HG03064 (cell line): ENCODE data around the gene SIRT7.
"Not testable (repeated sequence)": the region's sequence is repeated elsewhere in the genome, so short reads cannot be mapped to it uniquely, and the experiment has no call there.

Source experiments
- ATAC-seq: cut with Tn5 transposase; IDR thresholded peaks from one replicate; pipeline ENCODE4 v1.9.1; 2021; ENCODE audit warnings: low read depth; ENCODE audit not compliant: unreplicated experiment

SIRT7 gene

DNA sequence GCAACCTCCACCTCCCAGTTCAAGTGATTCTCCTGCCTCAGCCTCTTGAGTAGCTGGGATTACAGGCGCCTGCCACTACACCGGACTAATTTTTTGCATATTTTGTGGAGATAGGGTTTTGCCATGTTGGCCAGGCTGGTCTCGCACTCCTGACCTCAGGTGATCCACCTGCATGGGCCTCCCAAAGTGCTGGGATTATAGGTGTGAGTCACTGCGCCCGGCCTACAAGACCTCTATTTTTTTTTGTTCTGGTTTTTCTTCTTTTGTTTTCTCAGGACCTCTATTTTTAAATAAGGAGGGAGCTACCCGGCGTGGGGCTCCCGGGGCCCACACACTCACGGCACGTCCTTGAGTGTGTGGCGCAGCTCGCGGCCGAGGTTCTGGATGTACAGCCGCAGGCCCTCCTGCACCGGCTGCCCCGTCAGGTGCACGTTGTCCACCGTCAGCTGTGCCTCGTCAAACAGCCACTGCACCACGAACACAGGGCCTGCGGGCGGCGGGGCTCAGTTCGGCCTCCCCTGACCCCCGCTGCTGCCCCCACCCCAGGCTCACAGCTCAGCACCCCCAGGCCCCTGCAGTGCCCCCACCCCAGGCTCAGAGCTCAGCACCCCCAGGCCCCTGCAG lies 37.2 kb upstream of the SIRT7 start:
- no peak for ATAC-seq

DNA sequence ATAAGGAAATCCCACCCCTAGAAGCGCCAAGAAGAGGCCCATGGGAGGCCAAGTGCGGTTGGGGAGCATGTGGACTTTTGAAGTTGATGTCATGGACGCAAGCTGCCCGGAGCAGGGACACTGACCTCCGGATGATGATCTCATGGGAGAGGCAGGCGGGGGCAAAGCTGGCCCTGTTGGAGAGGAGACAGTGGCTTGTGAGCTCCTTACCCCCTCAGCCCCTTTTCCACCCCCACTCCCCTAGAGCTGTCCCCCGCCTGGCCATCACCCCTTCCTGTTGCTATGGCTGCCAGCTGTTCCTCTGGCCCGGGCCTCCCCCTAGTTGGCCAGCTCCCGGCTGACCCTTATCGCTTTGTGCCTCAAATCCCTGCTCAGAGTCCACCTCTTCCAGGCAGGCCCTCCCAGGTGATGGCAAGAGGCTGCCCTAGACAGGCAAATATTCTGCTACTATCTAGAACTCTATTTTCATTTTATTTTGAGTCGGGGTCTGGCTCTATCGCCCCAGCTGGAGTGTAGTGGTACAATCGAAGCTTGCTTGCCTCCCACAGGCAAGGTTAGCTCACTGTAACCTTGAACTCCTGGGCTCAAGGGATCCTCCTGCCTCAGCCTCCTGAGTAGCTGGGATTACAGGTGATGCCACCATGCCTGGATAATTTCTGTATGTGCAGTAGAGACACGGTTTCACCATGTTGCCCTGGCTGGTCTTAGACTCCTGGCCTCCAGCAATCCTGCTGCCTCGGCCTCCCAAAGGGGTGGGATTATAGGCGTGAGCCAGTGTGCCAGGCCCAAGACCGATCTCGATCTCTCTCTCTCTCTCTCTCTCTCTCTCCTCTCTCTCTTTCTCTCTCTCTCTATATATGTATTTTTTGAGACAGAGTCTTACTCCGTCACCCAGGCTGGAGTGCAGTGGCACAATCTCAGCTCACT lies 36.4 kb upstream of the SIRT7 start:
- no peak for ATAC-seq

DNA sequence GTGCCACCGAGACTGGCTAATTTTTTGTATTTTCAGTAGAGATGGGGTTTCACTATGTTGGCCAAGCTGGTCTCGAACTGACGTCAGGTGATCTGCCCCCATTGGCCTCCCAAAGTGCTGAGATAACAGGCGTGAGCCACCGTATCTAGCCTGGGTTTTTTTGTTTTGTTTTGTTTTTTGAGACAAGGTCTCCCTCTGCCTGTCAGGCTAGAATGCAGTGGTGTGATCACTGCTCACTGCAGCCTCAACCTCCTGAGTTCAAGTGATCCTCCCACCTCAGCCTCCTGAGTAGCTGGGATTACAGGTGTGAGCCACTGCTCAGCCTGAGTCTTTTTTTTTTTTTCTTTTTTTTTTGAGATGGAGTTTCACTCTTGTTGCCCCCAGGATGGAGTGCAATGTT lies 35.5 kb upstream of the SIRT7 start:
- ATAC-seq: not testable (repeated sequence)

DNA sequence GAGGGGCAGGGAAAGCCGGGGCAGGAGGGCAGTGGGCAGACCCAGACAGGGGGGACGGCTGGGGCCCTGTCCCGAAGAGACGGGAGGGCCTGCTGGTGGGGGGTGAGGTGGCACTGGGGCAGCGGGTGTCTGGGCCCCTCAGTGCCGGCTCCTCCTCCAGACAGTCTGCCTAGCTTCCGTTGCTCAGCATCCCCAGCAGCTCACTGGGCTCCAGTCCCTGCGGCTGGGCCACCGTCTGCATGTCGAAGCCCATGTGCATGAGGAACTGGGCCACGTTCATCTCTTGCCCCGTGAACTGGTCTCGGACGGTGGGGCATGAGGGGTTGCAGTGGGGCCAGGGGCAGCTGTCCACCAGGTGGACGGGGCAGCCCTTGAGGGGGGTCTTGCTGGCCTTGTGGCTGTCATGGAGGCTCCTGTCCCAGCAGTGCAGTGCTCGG lies 34.8 kb upstream of the SIRT7 start:
- no peak for ATAC-seq

DNA sequence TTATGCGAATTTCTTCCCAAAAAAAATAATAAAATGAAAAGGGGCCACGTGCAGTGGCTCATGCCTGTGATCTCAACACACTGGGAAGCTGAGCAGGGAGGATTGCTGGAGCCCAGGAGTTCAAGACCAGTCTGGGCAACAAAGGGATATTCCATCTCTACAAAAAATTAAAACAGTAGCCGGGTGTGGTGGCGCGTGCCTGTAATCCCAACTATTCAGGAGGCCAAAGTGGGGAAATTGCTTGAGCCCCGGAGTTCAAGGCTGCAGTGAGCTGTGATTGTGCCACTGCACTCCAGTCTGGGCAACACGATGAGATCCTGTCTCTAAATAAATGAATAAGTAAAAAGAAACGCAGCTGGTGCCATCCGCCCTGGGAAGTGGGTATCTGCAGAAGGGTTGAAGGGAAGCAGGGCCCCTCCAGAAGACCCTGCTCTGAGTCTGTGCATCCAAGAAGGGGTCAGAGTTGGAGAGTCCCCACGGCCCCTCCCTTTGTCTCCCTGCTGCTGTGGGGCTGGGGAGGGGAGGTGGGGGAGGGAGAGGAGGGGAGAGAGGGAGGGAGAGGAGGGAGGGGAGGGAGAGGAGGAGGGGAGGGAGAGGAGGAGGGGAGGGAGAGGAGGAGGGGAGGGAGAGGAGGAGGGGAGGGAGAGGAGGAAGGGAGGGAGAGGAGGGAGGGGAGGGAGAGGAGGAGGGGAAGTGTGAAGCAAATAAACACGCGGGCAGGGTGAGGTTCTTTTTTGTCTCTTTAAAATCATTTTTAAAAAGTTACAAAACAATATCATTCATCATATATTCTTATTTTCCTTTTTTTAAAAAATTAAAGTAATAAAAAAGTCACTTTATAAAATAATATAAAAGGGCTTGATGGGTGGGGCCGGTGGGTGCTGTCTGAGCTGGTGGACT lies 34.1 kb upstream of the SIRT7 start:
- ATAC-seq: no peak

DNA sequence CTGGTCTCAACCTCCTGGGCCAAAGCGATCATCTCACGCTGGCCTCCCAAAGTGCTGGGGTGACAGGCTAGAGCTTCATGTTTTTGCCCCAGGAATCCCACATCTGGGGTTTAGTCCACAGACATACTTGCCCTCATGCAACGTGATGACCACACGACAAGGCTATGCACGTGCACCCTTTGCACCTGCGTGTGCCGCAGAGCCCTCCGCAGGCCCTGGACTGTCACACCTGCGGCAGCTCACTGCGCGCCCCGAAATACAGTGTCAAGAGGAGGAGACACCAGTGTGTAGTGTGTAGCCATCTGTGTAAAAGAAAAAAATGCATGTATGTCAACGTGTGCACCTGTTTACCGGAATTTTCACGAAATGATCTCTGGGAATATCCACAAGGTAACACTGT lies 32.5 kb upstream of the SIRT7 start:
- ATAC-seq: no peak

DNA sequence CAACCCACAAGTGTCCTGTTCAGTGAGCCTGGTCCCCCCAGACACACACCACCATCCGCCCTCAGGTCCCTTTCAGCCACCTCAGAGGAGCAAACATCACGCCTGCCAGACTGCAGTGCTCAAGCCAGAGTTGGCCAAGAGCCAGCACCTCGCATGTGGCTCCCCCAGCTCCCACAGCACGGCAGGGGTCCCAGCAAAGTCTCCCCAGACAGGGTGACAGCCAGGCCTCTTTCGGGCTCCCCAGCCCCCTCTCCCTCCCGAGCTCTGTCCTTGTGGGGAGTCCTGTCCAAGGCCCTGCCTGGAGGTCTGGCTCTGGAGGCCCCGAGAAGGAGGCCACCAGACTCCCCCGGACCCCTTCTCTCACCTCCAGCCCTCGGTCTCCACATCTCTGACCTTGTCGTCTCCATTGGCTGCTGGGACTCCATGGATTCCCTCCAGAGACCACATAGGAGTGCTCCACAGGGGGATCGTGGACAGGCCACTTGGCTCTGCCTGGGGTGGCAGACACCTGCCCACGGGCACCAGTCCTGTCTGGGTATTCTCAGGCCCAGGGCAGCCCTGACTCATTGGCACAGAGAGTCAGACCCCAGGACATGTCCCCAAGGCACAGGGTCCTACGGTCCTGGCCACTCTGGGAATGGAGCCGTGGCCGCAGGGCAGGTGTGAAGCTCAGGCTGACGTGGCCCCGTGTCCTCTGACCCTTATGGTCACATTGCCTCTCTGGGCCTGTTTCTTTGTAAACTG lies 30.8 kb upstream of the SIRT7 start:
- ATAC-seq: no peak

DNA sequence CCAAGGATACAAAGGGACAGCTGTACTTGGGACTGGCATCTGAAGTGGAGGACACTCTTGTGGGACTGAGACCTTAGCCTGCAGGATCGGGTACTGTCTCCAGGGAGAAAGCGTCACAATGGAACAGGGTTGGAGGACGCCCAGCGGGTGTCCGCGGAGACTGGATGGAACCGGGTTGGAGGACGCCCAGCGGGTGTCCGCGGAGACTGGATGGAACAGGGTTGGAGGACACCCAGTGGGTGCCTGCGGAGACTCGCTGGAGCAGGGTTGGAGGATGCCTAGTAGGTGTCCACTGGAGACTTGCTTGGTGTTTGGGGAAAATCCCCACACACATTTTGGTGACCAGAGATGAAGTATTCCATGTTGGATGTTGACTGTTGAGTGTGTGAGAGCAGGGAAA lies 29.2 kb upstream of the SIRT7 start, which contains the start of gene MYADML2:
MYADML2 (minus strand) TSS at position 45 of the 400 bp plus-strand sequence. CDS start 5,492 bp downstream, outside the sequence.
- ATAC-seq: no peak

DNA sequence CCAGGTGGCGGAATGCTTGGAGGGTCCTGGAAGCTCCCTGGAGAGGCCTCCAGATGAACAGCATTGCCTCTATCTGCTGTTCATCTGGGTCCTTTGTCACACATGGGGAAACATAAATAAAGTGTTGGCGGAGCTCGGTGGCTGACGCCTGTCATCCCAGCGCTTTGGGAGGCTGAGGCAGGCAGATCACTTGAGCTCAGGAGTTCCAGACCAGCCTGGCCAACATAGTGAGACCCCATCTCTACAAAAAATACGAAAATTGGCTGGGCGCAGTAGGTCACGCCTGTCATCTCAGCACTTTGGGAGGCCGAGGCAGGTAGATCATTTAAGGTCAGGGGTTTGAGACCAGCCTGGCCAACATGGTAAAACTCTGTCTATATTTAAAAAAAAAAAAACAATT lies 26.9 kb upstream of the SIRT7 start:
- no peak for ATAC-seq

DNA sequence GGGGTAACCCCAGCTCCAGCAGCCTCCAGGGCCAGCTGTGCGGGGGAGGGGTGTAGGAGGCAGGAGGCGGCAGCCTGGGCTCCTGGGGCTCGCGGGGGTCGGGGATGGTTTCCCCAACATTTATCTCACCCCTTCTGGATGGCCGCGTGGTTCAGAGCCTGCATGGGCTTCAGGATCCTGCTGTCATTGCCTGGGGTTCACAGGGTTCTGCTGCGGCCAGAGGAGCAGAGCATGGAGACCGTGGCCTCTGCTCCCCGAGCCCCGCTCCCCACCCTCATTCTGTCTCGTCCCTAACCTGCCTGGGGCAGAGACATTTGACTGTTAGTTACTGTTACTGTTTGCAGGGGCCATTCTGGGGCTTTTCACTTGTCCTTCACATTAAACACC lies 24.2 kb upstream of the SIRT7 start:
- no peak for ATAC-seq

DNA sequence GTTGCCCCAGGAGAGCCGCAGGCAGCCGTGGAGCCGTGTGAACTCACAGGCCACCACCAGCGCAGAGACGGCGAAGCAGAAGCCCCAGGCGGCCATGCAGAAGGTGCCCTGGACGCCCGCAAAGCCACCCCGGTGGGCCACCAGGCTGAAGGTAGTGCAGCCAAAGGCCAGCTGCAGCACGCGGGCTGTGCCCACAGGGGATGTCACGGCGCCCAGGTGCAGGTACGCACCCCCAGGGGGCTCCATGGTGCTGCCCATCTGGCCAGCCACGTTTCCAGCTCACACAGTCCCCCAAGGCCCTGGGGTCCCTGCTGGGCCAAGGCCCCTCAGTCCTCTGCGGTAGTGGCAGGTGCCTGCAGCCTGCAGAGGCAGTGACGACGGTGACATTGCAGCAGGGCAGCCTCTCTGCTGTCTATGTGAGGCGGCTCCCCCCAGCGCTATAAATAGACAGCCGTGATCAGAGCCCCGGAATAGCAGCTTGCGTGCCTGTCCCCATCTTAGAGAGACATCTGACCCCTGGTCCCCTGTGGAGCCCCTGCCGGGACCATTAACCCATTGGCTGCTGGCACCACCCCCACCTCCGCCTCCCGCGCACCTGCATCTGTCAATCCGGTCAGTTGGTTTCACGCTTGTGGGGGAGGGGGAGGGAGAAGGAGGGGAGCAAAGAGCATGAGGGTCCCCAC lies 23.6 kb upstream of the SIRT7 start:
- no peak for ATAC-seq

DNA sequence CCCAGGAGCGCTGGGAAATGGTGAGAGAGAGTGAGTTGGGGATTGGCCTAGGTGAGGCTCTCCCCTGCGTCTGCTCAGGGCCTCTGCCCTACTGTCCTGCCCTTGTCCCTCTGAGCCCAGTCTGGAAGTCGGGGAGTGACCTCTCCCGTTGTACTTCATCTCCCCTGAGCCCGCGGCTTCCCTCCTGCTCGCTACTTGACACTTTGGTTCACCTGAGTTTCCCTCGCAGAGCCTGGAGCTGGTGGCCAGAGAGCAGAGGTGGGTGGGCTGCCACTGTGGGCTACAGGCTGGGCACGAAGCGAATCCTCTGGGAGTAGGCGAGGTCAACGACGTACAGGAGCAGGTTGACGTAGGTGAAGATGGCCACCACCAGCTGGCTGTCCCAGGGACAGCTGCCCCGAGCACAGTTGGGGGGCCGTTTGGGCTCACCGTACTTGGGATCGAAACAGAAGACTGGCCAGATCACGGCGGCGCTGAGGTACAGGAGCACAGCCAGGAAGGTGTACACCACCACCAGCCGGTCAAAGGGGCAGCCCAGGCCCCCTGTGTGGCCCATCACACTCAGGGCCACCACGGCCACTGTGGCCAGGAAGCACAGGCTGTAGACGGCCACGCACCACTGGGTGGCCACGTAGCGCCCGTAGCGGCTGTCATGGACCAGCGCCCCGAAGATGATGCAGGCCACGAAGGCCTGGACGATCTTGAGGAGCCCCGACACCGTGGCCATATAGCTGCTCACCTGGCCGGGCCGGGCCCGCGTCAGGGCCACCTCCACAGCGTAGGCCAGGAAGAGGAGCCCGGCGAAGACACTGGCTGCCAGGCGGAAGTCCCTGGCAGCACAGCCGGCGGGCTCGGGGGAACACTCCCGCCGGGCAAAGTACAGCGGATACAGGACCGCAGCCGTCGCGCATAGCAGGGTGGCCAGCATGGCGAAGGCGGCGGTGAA lies 22.8 kb upstream of the SIRT7 start:
- ATAC-seq: no peak

DNA sequence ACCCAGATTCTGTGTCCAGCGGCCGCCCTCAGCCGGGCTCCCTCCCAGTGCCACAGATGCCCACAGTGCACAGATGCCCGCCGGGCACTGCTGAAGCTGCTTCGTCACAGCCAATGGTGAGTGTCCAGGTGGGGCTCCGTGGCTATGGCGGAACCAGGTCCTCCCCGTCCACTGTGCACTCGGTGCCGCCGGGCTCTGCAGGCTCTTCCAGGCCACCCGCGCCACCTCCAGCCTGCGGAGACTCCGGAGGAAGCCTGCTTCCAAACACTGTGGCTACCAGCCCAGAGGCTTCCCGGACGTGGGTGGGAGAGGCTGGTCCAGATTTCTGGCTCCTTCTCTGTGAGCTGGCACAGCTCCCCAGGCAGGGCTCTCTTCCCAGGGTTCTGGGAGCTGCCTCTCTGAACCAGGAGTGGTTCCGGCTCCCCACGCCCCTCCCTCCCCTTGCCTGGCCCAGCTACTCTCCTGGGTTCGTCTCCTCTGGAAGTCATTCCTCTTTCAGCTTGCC lies 22.0 kb upstream of the SIRT7 start:
- ATAC-seq: no peak

DNA sequence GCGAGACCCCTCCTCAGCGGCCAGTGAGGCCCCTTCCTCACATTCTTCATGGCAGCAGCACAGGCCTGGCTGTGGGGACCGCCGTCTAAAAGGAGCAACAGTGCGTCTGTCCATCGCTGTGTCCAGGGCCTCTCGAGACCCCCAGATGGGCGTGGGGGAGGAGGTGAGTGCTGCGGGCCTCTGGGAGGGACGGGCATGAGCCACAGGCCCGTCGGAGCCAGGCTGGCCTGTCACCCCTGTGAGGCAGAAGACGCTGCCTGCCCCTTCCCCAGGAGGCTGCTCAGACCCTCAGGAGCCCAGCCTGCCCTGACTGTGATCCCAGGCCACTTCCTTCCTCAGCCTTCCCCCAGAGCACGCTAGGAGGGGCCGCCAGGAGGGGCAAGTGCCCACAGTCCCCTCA lies 21.2 kb upstream of the SIRT7 start:
- no peak for ATAC-seq

DNA sequence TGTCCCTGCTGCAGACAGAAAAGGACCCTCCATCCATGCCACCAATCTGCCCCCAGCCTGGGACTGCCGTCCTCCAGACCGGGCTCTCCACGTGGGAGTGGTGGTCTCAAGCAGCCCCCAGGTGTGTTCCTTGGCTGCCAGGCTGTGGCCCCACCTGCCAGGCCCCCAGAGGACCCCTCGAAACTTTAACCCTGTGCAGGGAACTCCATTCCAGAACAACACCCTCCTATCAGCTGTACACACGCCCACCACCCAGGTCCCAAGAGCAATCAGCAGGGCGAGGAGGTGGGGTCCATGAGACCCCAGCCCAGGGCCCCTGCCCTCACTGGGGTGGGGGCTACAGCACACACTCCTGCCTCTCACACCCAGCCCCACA lies 17.7 kb upstream of the SIRT7 start:
- no peak for ATAC-seq

DNA sequence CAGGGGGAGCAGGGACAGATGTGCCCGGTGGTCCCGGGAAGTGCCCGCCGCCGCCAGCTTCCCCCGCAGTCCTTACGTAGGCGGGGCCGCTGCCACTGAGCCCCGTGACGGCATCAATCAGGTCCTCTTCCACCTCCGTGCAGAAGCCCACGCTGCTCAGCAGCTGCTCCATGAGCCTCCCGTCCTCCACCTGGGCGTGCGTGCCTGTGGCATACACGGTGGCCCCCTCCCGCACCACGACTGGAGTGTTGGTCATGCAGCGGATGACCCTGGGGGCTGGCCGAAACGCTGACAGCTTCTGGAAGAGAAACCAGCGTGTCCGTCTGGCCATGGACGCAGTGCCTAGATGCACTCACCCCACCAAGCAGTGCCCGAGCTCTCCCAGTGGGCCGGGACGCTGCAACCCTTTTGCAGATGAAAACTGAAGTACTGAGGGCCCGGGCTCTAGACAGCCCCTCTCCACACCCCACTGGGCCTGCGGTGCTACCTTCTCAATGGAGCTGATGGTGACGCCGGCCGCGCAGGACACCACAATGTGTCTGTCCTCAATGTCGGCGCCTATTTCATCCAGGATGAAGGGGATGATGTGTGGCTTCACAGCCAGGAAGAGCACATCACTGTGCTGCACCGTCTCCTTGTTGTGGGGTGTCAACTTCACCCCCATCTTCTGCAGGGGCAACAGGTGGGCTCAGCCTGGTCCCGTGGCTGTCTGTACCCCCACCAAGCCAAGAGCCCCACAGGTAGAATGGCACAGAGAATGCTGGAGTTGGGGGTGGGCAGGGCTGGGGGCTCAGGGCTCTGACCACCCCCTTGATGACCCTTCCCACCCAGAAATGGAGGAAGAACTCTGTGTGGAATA lies 17.1 kb upstream of the SIRT7 start:
- no peak for ATAC-seq

DNA sequence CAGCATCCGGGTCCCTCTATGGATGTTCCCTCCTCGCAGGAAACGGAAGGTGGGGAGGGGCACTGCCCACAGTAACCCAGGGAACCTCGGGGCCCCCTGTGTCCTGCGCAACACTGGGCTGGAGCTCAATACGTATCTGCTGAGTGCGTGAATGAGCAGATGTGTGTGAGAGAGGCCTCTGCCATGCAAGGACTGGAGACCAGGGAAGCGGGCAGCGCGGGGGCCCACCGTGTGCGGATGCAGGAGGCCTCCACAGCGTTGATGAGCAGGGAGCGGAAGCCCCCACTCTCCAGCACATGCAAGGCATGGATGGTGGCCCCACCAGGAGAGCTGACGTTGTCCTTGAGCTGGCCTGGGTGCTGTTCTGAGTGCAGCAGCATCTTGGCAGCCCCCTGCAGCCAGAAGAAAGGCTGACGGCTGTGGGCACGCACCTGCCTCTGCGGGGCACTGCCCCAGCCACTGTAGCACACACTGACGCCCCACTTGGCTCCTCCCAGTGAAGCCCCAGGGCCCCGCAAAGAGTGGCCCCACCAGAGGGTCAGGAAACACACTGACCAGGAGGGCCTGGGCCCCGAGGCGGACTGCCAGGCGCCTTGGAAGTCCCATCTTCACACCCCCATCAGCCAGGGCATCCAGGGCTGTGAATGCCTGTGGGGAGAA lies 16.3 kb upstream of the SIRT7 start:
- ATAC-seq: no peak
